Endothelial cell (in vitro differentiated cells): Measurements from ENCODE around the gene GIMAP8. TPM values are rescaled to one million over a fixed set of nuclear protein-coding genes. Genes with fewer than 3 reads are reported as not detected.
"Not testable (repeated sequence)": the region's sequence is repeated elsewhere in the genome, so short reads cannot be mapped to it uniquely, and the experiment has no call there.

ENCODE experiments used
- DNase-seq: peaks from one replicate; pipeline ENCODE4 v3.0.0; 2021; ENCODE audit warnings: low spot score
- H3K27ac Mint-ChIP-seq: one replicate; pipeline ENCODE4 v1.8.0; 2021; ENCODE audit warnings: mixed read lengths, inconsistent platforms; ENCODE audit not compliant: unreplicated experiment
- H3K27me3 Mint-ChIP-seq: one replicate; pipeline ENCODE4 v1.8.0; 2021; ENCODE audit warnings: mild to moderate bottlenecking, moderate library complexity, mixed read lengths, inconsistent platforms; ENCODE audit not compliant: unreplicated experiment
- H3K36me3 Mint-ChIP-seq: one replicate; pipeline ENCODE4 v1.8.0; 2021; ENCODE audit warnings: mild to moderate bottlenecking, low read depth, mixed read lengths, inconsistent platforms; ENCODE audit not compliant: unreplicated experiment
- H3K4me1 Mint-ChIP-seq: one replicate; pipeline ENCODE4 v1.8.0; 2021; ENCODE audit warnings: mild to moderate bottlenecking, mixed read lengths, inconsistent platforms; ENCODE audit not compliant: unreplicated experiment
- H3K4me3 Mint-ChIP-seq: one replicate; pipeline ENCODE4 v1.8.0; 2021; ENCODE audit warnings: mild to moderate bottlenecking, mixed read lengths, inconsistent platforms; ENCODE audit not compliant: unreplicated experiment
- H3K9me3 Mint-ChIP-seq: one replicate; pipeline ENCODE4 v1.8.0; 2021; ENCODE audit warnings: mixed read lengths, inconsistent platforms; ENCODE audit not compliant: unreplicated experiment
- CTCF ChIP-seq: fragments of 200-600 bp; sonication (generic); IDR thresholded peaks from one replicate; pipeline ENCODE4 v1.5.0; 2021; ENCODE audit warnings: antibody characterized with exemption; ENCODE audit not compliant: unreplicated experiment
- total RNA-seq: library from RNA; stranded (reverse); fragmentation: NEBNext Ultra II Directional; extraction: Animal tissue kit (Norgen Biotek cat#: 25700); gene quantifications from one replicate; pipeline ENCODE4 v1.2.1, GENCODE V29; 2021; ENCODE audit not compliant: unreplicated experiment

GIMAP8 gene
- total RNA-seq, 1 donor from 2014 or later: 143 TPM

DNA sequence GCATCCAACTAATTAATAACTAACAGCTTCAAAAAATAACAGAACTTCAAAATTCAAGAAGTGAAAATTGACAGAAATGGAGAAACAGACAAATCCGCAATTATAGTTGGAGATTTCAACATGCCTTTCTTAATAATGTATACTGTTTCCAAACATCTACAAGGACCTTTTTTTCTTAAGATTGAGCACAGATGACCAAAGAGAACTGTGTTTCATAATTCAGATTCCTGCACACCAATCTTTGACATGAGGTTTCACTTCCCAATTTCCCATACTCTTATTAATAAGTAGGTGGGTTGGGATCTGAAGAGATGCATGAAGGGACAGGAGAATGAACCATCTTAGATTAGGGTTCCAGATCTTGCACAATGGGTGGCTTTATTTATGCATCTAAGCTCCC lies 39.4 kb downstream of the GIMAP8 start:
- no peak overlapping the region for H3K4me3 Mint-ChIP-seq
- no peaks in the 10 kb centered on the region for H3K9me3 Mint-ChIP-seq
- H3K27ac Mint-ChIP-seq: no peak overlapping the region
- TF ChIP-seq CTCF: no peak
- peaks cover 11% of the 10 kb centered on the region for H3K36me3 Mint-ChIP-seq
- H3K4me1 Mint-ChIP-seq: peaks cover 26% of the 10 kb centered on the region
- peaks cover 2% of the 10 kb centered on the region for H3K27me3 Mint-ChIP-seq
- DNase-seq: no peak

DNA sequence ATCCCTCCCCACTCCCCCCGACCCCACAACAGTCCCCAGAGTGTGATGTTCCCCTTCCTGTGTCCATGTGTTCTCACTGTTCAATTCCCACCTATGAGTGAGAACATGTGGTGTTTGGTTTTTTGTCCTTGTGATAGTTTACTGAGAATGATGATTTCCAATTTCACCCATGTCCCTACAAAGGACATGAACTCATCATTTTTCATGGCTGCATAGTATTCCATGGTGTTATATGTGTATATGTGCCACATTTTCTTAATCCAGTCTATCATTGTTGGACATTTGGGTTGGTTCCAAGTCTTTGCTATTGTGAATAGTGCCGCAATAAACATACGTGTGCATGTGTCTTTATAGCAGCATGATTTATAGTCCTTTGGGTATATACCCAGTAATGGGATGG lies 43.0 kb downstream of the GIMAP8 start:
- Mint-ChIP-seq H3K36me3 (peaks cover 17% of the 10 kb centered on the region), H3K4me1 (peaks cover 13% of the 10 kb centered on the region)
- not testable (repeated sequence) for DNase-seq, H3K27me3 Mint-ChIP-seq, H3K9me3 Mint-ChIP-seq, H3K4me3 Mint-ChIP-seq, H3K27ac Mint-ChIP-seq

GRCh38 chr7:150502519-150502918 lies 52.1 kb downstream of the GIMAP8 start:
- no peak for TF ChIP-seq CTCF
- no peaks in the 10 kb centered on the region for H3K9me3 Mint-ChIP-seq
- H3K27me3 Mint-ChIP-seq: no peaks in the 10 kb centered on the region
- DNase-seq: no peak
- no peak overlapping the region for H3K4me3 Mint-ChIP-seq
- H3K36me3 Mint-ChIP-seq: peaks cover 7% of the 10 kb centered on the region
- peak overlapping the region; percentile 4 for H3K27ac Mint-ChIP-seq
- peaks cover 17% of the 10 kb centered on the region for H3K4me1 Mint-ChIP-seq

- no peak for TF ChIP-seq CTCF
- Mint-ChIP-seq H3K4me3 (no peak overlapping the region), H3K27me3 (no peaks in the 10 kb centered on the region), H3K36me3 (peaks cover 5% of the 10 kb centered on the region), H3K9me3 (no peaks in the 10 kb centered on the region), H3K27ac (no peak overlapping the region), H3K4me1 (peaks cover 17% of the 10 kb centered on the region)
- DNase-seq: no peak
Observed at GRCh38 chr7:150503155-150503554, 52.7 kb downstream of the GIMAP8 start.

- no peak for DNase-seq
- Mint-ChIP-seq H3K27me3 (no peaks in the 10 kb centered on the region), H3K4me1 (peaks cover 17% of the 10 kb centered on the region), H3K36me3 (peaks cover 5% of the 10 kb centered on the region), H3K9me3 (no peaks in the 10 kb centered on the region), H3K27ac (no peak overlapping the region), H3K4me3 (no peak overlapping the region)
- no peak for TF ChIP-seq CTCF
Observed at GRCh38 chr7:150503581-150503980, 53.2 kb downstream of the GIMAP8 start.
